H54 (cell line): Measurements from ENCODE around the gene RASGEF1B.

ENCODE experiments used
- DNase-seq: peaks from one replicate; pipeline ENCODE4 v3.0.0; 2011; ENCODE audit warnings: low spot score, mixed read lengths; ENCODE audit not compliant: insufficient read length
- FAIRE-seq: peaks from 3 replicates; lab custom pipeline; 2011; peaks lifted over from hg19 to GRCh38; lab: Jason Lieb, UNC
- POLR2A ChIP-seq: IDR thresholded peaks from 2 replicates; pipeline ENCODE4 v1.6.1; 2011; ENCODE audit warnings: low read depth, mild to moderate bottlenecking, low read length

Gene RASGEF1B

GRCh38 chr4:81446634-81447033 is 25.1 kb downstream of the RASGEF1B start:
- TF ChIP-seq POLR2A: no peak
- no peak for FAIRE-seq
- no peak for DNase-seq

- no peak for FAIRE-seq
- DNase-seq: no peak
- no peak for TF ChIP-seq POLR2A
Observed at GRCh38 chr4:81445196-81445595, 26.5 kb downstream of the RASGEF1B start.

- TF ChIP-seq POLR2A: no peak
- DNase-seq: no peak
- FAIRE-seq: no peak
Observed at GRCh38 chr4:81442484-81443085, 29.1 kb downstream of the RASGEF1B start.

GRCh38 chr4:81440949-81441348 is 30.8 kb downstream of the RASGEF1B start:
- DNase-seq: no peak
- FAIRE-seq: no peak
- no peak for TF ChIP-seq POLR2A

DNA sequence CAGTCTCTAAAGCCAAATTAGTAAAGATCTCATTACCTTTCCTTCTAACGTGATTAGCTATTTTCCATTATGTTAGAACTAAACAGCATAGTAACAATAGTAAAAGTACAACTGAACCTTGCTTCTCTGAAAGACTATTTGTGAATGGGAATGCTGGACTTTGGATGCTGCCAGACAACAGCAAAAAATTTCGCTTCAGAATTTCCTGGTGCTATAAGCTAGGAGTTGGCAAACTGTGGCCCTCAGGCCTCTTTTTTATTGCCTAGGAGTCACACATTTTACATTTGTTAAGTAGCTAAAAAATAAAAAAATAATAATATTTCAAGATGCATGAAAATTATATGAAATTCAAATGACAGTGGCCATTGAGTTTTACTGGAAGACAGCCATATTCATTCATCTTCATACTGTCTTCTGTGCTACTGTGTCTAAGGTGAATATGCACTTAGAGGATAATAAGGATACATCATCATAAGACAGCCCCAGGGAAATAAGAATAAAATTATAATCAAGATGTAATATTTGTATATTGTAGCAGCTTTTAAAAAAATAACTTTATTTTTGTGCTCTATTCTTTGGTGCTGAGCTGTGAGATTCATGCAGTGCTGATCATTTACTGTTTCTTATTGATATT is 34.6 kb downstream of the RASGEF1B start:
- FAIRE-seq: no peak
- no peak for TF ChIP-seq POLR2A
- DNase-seq: no peak

- no peak for TF ChIP-seq POLR2A
- FAIRE-seq: no peak
- no peak for DNase-seq
Observed at GRCh38 chr4:81436096-81436495, 35.6 kb downstream of the RASGEF1B start.

DNA sequence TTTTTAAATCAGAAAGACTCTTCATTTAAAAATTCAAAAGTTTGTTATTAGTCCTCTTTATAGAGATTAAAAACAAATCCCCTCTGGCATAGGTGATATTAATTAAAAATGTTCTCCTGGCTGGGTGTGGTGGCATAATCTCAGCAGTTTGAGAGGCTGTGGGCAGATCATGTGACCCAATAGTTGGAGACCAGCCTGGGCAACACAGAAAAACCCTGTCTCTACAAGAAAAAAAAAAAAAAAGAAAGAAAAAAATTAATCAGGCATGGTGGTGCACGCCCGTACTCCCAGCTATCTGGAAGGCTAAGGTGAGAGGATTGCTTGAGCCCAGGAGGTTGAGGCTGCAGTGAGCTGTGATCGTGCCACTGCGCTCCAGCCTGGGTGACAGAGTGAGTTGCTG is 38.9 kb downstream of the RASGEF1B start:
- no peak for DNase-seq
- FAIRE-seq: no peak
- TF ChIP-seq POLR2A: no peak

DNA sequence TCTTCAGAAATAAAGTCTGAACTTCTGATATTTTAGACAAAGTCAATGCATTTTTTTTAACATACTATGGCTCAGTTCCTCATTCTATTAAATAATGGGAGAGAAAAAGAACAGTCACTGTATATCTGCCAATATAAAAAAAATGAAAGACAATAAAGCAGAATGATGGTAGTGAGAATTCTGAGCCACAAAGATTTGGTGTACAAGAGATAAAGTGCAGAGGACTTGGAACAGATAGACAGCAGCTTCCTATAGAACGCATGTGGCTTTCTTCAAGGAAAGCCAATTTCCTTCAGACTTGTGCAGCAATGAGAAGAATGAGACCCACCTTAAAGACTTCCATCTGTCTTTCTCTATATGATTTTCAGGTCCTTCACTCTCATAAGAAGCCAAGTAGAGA is 39.7 kb downstream of the RASGEF1B start:
- FAIRE-seq (no peak), DNase-seq (no peak)
- no peak for TF ChIP-seq POLR2A

DNA sequence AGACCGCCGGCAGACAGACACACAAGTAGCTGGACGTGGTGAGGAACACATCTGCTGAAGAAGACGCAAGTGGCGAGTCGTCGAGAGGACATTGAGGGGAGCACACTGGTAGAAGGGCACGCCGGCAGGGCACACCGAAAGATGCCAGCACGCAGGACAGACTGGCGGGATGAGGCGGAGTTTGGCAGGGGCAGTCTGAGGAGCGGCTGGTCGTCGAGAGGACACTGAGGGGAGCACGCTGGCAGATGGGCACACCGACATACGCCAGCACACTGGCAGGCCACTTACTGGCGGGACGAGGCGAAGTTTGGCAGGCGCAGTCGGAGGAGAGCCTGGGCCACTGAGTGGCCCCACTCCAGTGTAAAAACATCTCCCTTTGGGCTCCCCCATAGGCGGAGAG is 42.1 kb downstream of the RASGEF1B start:
- no peak for FAIRE-seq
- no peak for TF ChIP-seq POLR2A

GRCh38 chr4:81429031-81429430 is 42.7 kb downstream of the RASGEF1B start:
- no peak for TF ChIP-seq POLR2A
- FAIRE-seq (no peak), DNase-seq (no peak)

More for the DNA sequence above, 42.1 kb downstream of the RASGEF1B start:
- DNase-seq: no peak

- no peak for FAIRE-seq
- no peak for TF ChIP-seq POLR2A
- DNase-seq: no peak
Observed at GRCh38 chr4:81428002-81428401, 43.7 kb downstream of the RASGEF1B start.

DNA sequence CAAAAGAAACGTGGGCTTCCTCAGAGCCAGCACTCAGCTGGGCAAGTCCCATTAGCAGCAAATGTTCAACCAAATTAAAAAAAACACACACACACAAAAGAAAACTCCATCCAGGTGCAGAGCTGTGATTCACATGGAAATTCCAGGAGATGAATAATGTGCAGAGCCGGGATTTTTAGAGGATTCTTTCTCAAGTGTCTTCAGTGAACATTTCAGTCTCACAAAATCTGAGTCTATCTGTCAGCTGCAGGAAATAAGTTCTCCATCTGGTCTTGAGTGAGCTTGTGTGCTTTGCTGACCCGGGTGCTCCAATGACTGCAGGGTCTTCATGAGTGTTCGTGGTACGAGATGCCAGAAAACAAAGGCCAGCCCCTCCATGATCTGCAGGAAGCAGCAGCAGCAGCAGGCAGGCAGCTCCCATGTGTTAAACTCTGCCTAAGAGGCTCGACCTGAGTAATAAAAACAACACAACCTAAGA is 44.3 kb downstream of the RASGEF1B start:
- FAIRE-seq (no peak), DNase-seq (no peak)
- TF ChIP-seq POLR2A: no peak

DNA sequence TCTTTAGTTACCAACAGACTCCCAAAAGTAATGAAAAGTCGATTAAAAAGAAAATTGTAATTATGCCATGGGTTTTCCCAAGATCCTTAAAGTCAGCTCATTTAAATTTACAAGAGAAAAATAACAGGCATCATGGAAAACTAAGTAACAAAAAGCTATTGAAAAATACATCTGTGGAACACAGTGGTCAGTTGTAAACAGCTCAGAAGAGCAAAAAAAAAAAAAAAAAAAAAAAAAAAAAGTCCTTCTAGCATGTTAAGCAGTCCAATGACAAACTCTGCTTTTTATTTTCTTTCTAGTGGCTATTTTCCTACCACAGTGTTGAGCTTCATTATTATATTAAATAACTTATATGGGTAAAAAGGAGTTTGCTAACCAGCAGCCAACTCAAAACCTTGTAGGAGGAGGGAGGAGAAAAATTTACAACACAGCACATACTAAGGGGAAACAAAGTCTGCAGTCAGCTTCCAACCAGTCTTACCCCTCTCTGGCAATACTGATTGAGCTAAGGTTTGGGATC is 44.9 kb downstream of the RASGEF1B start:
- no peak for FAIRE-seq
- TF ChIP-seq POLR2A: no peak

GRCh38 chr4:81424816-81425755 is 46.6 kb downstream of the RASGEF1B start:
- TF ChIP-seq POLR2A: no peak

More for the DNA sequence above, 44.9 kb downstream of the RASGEF1B start:
- DNase-seq: no peak

GRCh38 chr4:81424336-81424735 is 47.4 kb downstream of the RASGEF1B start:
- FAIRE-seq: no peak
- no peak for DNase-seq
- no peak for TF ChIP-seq POLR2A

More at GRCh38 chr4:81424816-81425755, 46.6 kb downstream of the RASGEF1B start:
- DNase-seq: no peak
- FAIRE-seq: no peak
